Lower leg skin (tissue), 4 donors: Measurements from ENCODE around the gene NCBP1. TPM values are rescaled to one million over a fixed set of nuclear protein-coding genes. Genes with fewer than 3 reads are reported as not detected.

Source experiments
- DNase-seq, 2 donors: peaks; one replicate each; pipeline ENCODE4 v3.0.0-alpha.2; 2019; ENCODE audit warnings: low spot score in 2 of 2
- H3K4me3 ChIP-seq: fragments of 200-600 bp; sonication (generic); 2 replicates; pipeline ENCODE4 v1.5.1; 2017; ENCODE audit warnings: mild to moderate bottlenecking, low read depth; ENCODE audit not compliant: poor library complexity, severe bottlenecking
- CTCF ChIP-seq, 3 donors: fragments of 450-650 bp; IDR thresholded peaks; one replicate each; pipeline ENCODE4 v1.5.1; 2016; ENCODE audit warnings: antibody characterized with exemption in 3 of 3, mild to moderate bottlenecking in 3 of 3, moderate library complexity in 2 of 3
- POLR2A ChIP-seq, 2 donors: fragments of 450-650 bp; IDR thresholded peaks; one replicate each; pipeline ENCODE4 v1.6.1; 2016 to 2017; ENCODE audit warnings: antibody characterized with exemption in 2 of 2, mild to moderate bottlenecking in 1 of 2, moderate library complexity in 1 of 2
- WGBS, 2 donors: methylation state at CpG; one replicate each; pipeline ENCODE4 v1.1.5; 2018; 5-methylcytosine and 5-hydroxymethylcytosine counted together
- intact Hi-C: fragments of 100-400 bp; cut with DNase I; formaldehyde crosslinking; loops from one replicate; pipeline ENCODE4 v1.15.0; 2023; ENCODE audit warnings: low total_unique reads
- total RNA-seq, 4 donors: library from RNA; depleted of rRNA; stranded (reverse); fragments of >200 nt; gene quantifications; one replicate each; pipeline ENCODE4 v1.1.0, GENCODE V29; 2016

NCBP1 gene
- total RNA-seq, 4 donors from 2014 or later: 9.7 to 17.2 (median 11.5) TPM

- 2% methylated on average over 27 of the region's 27 CpGs for WGBS, 2 donors
- intact Hi-C loops: no loop called here
- peak overlapping the region; percentile 93 for H3K4me3 ChIP-seq
- DNase-seq: peak in 1 of 2 donors; percentile 91
- no peak for TF ChIP-seq CTCF (IDR thresholded peaks at IDR 0.05)
- no peak for TF ChIP-seq POLR2A (IDR thresholded peaks at IDR 0.05)
Measured at GRCh38 chr9:97632248-97632984, 1.2 kb upstream of the NCBP1 start.

- intact Hi-C loops: no loop called here
- H3K4me3 ChIP-seq: peak overlapping the region; percentile 93
- TF ChIP-seq POLR2A (IDR thresholded peaks at IDR 0.05): no peak
- DNase-seq: no peak
- 0 to 1% methylated on average over 31 to 43 of the region's 43 CpGs for WGBS, 2 donors
Measured at GRCh38 chr9:97633859-97634490, 354 bp downstream of the NCBP1 start.

GRCh38 chr9:97635026-97635425 lies 1.4 kb downstream of the NCBP1 start:
- intact Hi-C loops: no loop called here
- no peak overlapping the region for H3K4me3 ChIP-seq
- no peak for DNase-seq
- 70 to 75% methylated on average over 7 of the region's 7 CpGs for WGBS, 2 donors
- no peak for TF ChIP-seq POLR2A (IDR thresholded peaks at IDR 0.05)
- TF ChIP-seq CTCF (IDR thresholded peaks at IDR 0.05): no peak

- TF ChIP-seq CTCF (IDR thresholded peaks at IDR 0.05): no peak
- TF ChIP-seq POLR2A (IDR thresholded peaks at IDR 0.05): no peak
- H3K4me3 ChIP-seq: no peak overlapping the region
- no peak for DNase-seq
- intact Hi-C loops: no loop called here
- WGBS, 2 donors: 78 to 80% methylated on average over 3 of the region's 3 CpGs
Measured at GRCh38 chr9:97636903-97637302, 3.3 kb downstream of the NCBP1 start.

GRCh38 chr9:97638666-97639065 lies 5.0 kb downstream of the NCBP1 start:
- H3K4me3 ChIP-seq: no peak overlapping the region
- intact Hi-C loops: no loop called here
- TF ChIP-seq CTCF (IDR thresholded peaks at IDR 0.05): no peak
- TF ChIP-seq POLR2A (IDR thresholded peaks at IDR 0.05): no peak
- WGBS, 2 donors: 72 to 75% methylated on average over 3 of the region's 3 CpGs
- no peak for DNase-seq

- TF ChIP-seq CTCF (IDR thresholded peaks at IDR 0.05) (no peak), POLR2A (IDR thresholded peaks at IDR 0.05) (no peak)
- 96 to 98% methylated on average over 2 of the region's 2 CpGs for WGBS, 2 donors
- intact Hi-C loops: no loop called here
- H3K4me3 ChIP-seq: no peak overlapping the region
- DNase-seq: no peak
Measured at GRCh38 chr9:97640325-97640724, 6.7 kb downstream of the NCBP1 start.
